LNCaP clone FGC (cell line): ENCODE data around the gene PRF1.

Experiments
- DNase-seq: peaks from one replicate; pipeline ENCODE4 v3.0.0-alpha.2; 2011; ENCODE audit warnings: low read depth
- H3K4me3 ChIP-seq: 2 replicates; pipeline ENCODE4 v1.5.1; 2011; ENCODE audit warnings: mild to moderate bottlenecking, low read depth, low read length, control low read depth
- TF ChIP-seq, protein P1 (sequence below): IDR thresholded peaks from 2 replicates; pipeline ENCODE4 v1.5.1; 2012; ENCODE audit warnings: mild to moderate bottlenecking; ENCODE audit not compliant: control insufficient read depth, insufficient read depth; ENCODE audit errors: extremely low read depth

The PRF1 gene

DNA sequence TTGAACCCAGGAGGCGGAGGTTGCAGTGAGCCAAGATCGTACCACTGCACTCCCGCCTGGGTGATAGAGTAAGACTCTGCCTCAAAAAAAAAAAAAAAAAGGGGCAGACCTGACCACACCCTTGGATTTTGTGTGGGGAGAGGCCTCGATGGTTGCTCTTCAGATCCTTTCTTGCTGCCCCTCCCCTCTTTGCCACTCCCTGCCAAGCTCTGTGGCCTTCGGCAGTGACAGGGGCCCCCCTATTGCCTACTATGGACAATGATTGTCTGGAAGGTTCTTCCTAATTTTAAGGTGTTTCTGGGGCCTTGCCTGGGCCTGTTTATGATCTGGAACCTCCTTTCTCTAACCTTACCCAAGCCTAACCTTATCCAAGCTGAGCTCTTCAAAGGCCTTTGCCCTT lies 795 bp downstream of the PRF1 start:
- TF ChIP-seq, protein P1, sequence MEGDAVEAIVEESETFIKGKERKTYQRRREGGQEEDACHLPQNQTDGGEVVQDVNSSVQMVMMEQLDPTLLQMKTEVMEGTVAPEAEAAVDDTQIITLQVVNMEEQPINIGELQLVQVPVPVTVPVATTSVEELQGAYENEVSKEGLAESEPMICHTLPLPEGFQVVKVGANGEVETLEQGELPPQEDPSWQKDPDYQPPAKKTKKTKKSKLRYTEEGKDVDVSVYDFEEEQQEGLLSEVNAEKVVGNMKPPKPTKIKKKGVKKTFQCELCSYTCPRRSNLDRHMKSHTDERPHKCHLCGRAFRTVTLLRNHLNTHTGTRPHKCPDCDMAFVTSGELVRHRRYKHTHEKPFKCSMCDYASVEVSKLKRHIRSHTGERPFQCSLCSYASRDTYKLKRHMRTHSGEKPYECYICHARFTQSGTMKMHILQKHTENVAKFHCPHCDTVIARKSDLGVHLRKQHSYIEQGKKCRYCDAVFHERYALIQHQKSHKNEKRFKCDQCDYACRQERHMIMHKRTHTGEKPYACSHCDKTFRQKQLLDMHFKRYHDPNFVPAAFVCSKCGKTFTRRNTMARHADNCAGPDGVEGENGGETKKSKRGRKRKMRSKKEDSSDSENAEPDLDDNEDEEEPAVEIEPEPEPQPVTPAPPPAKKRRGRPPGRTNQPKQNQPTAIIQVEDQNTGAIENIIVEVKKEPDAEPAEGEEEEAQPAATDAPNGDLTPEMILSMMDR = no peak
- no peak overlapping the region for H3K4me3 ChIP-seq
- DNase-seq = no peak

DNA sequence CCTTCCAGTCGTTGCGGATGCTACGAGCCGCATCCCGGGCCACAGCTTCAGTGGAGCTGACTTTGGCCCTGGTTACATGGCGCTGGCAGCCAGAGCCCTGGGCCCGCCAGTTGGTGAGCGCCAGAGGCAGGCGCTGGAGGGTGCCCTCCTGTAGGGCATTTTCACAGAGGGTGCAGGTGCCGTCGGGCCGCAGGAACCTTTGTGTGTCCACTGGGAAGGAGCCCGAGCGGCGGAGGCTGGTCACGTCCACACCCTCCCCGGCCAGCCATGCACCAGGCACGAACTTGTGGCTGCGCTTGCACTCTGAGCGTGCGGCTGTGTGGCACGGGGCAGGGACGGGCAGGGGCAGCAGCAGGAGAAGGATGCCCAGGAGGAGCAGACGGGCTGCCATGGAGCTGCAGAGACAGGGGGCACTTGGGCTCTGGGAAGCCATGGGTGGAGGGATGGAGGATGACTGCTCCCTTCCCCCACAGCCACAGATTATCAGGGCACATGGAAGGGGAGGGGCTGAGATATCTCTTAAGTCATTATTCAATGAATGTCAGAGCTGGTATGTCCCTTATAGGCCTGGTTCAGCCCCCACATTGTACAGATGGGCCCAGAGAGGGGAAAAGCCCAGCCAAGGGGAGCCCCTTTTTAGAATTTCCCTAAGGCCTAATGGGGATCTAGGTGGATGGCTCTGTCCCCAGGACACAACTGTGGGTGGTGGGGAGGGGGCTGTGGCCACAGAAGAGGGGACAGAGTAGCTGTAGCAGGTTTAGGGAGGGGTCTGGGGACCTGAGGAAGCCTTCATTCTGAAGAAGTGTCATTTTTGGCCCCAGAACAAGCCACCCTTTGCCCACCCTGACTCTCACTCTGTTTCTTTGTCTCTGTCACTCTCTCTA lies 1.8 kb downstream of the PRF1 start:
- no peak overlapping the region for H3K4me3 ChIP-seq
- TF ChIP-seq, protein P1 = no peak
- no peak for DNase-seq

DNA sequence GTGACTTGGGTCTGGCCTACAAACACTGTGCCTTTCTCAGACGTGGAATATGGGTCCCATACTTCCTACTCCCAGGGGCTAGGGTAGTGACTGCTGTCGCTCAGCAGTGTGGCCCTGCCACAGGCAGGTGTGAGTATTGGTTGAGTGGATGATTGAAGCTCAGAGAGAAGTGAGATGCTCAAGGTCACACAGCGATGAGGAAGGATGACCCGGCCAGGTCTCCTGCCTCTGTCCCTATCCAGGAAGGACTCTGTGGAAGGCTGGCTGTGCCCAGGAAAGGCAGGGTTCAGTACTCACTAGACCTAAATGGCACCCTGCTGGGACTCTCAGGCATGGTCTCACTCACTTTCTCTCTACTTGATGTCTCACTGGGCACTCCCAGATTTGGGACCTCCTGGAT lies 2.8 kb downstream of the PRF1 start:
- no peak overlapping the region for H3K4me3 ChIP-seq
- TF ChIP-seq, protein P1 = no peak

DNA sequence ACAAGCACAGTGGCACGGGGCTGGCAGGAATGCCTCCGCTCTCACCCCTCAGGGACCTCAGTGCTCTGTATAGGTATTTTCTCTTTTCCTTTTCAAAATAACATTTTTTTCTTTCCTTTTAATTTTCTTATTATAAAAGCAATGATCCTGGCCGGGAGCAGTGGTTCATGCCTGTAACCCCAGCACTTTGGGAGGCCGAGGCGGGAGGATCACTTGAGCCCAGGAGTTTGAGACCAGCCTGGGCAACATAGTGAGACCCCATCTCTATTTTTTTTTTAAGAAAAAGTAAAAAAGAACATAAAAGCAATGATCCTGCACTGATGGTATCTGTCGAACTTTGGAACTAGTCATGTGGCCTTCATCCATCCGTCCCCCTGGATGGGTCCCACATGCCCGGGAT lies 3.2 kb downstream of the PRF1 start:
- TF ChIP-seq, protein P1 = no peak
- DNase-seq = no peak
- H3K4me3 ChIP-seq = no peak overlapping the region

More for the DNA sequence above, 2.8 kb downstream of the PRF1 start:
- DNase-seq = no peak

DNA sequence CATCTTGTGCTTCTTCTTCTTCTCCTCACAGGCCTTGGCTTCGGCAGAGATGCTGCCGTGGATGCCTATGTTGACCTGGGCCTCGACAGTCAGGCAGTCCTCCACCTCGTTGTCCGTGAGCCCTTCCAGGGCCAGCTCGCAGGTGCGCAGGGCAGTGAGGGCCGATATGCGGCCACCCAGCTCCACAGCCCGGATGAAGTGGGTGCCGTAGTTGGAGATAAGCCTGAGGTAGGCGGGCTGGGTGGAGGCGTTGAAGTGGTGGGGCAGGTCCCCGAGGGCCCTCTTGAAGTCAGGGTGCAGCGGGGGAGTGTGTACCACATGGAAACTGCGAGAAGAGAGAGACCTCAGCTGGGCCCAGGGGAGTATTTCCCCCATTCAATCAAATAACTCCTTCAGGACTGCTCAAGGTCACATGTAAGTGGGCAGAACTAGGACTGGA lies 3.7 kb downstream of the PRF1 start:
- no peak overlapping the region for H3K4me3 ChIP-seq
- TF ChIP-seq, protein P1 = no peak

DNA sequence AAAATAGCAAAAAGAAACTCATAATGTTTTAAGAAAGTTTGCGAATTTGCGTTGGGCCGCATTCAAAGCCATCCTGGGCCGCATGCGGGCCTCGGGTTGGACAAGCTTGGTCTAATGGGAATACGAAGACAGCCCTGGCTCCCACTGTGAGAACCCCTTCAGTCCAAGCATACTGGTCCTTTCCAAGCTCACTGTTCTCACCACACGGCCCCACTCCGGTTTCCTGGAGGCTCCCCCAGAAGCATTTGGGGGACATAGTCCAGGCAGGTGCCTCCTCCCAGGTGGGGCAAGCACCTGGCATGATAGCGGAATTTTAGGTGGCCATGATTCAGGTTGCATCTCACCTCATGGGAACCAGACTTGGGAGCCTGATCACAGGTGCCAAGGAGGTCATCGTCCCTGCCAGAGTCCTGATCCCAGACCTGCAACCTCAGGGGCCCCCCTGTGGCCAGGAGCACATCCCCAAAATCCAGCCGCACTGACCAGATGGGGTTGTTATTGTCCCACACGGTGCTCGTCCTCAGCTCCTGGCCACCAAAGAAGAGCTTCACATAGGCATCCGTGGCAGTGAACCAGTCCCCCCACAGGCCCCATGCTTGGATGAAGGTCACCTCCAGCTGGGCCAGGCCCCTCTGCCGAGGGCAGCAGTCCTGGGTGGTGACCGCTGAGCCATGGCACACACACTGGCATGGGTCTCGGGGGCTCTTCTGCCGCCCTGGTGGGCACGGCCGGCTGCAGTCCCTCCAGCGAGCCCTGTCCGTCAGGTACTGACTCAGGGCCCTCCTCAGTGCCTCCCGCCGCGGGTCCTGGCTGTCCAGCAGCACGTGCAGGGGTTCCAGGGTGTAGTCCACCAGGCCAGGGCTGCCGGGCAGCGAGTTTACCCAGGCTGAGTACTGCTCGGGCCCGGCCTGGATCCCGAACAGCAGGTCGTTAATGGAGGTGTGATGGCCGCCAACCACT lies 4.4 kb downstream of the PRF1 start:
- TF ChIP-seq, protein P1 = no peak
- H3K4me3 ChIP-seq = no peak overlapping the region
- no peak for DNase-seq

More for the DNA sequence above, 3.7 kb downstream of the PRF1 start:
- DNase-seq = no peak
